ENCODE data around the gene ISL2. TPM values are rescaled to one million over a fixed set of nuclear protein-coding genes. Genes with fewer than 3 reads are reported as not detected.

Gene ISL2
- total and polyA plus RNA-seq, 3 donors from 2014 or later: 0.88 to 4.2 (median 3.5) TPM

DNA sequence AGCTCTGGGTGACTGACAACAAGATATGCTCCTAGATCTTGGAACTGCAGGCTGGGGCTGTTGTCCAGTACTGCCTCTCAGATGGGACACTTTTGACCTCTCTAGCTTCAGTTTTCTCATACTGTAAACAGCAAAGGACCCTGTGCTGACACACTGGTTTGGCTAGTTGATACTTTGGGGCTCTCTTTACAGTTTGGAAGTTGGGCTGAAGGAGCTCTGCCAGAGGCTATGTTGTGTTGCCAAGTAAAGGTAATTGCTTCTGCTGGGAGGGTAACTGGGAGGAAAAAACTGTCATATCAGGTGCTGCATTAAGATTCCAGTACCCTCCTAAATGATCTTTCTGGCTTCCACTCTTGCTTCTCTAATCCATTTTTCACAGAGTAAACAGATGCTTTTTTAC, 54.0 kb downstream of the ISL2 start:
- H3K4me3 ChIP-seq: no peak overlapping the region
- TF ChIP-seq POLR2A (IDR thresholded peaks at IDR 0.05): no peak
- TF ChIP-seq, protein P1, sequence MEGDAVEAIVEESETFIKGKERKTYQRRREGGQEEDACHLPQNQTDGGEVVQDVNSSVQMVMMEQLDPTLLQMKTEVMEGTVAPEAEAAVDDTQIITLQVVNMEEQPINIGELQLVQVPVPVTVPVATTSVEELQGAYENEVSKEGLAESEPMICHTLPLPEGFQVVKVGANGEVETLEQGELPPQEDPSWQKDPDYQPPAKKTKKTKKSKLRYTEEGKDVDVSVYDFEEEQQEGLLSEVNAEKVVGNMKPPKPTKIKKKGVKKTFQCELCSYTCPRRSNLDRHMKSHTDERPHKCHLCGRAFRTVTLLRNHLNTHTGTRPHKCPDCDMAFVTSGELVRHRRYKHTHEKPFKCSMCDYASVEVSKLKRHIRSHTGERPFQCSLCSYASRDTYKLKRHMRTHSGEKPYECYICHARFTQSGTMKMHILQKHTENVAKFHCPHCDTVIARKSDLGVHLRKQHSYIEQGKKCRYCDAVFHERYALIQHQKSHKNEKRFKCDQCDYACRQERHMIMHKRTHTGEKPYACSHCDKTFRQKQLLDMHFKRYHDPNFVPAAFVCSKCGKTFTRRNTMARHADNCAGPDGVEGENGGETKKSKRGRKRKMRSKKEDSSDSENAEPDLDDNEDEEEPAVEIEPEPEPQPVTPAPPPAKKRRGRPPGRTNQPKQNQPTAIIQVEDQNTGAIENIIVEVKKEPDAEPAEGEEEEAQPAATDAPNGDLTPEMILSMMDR (IDR thresholded peaks at IDR 0.05): no peak
- DNase-seq: no peak
- intact Hi-C loops (cut with DNase I; ENCODE audit: low total_unique reads): no loop called here
- no peaks in the 10 kb centered on the region for H3K9me3 ChIP-seq
- H3K27me3 ChIP-seq: no peaks in the 10 kb centered on the region
- no peaks in the 10 kb centered on the region for H3K36me3 ChIP-seq (ENCODE audit: low read depth, missing control alignments)
- no peaks in the 10 kb centered on the region for H3K4me1 ChIP-seq
- H3K27ac ChIP-seq: no peak overlapping the region

DNA sequence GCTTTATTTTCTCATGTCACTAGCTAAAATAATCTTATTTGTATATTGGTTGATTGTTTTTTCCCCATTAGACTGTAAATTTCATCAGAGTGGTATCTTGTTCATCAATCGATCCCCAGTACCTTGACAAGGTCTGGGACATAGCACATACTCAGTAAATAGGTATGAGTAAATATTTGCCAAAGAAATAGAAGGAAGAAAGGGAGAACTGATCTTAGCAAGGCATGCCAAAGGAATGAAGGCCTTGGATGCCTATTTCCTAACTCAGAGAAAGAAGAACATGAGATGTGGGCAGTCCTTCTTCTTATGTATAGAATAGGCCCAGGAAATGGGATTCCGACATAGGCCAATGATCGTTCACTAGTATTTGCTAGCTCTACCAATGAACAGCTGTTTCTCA, 54.7 kb downstream of the ISL2 start:
- no peaks in the 10 kb centered on the region for H3K27me3 ChIP-seq

DNA sequence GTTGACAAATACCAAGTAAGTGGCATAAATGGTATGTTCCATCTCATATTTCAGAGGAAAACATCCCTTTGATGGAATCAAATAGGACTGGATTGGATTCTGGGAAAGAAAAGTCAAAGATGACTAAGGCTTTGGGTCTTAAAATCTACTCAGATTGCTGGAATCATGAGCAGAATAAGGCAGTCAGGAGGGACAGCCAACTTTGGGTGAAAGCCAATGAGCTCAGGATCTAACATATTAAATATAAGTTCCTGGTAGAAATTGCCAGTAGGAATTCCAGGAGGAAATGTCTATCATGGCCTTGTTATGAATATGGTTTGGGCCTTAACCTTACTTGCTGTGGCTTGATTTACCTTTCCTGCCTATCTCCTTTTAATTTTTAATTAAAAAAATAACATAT, 55.3 kb downstream of the ISL2 start:
- Histone ChIP-seq H3K27ac (no peak overlapping the region), H3K36me3 (ENCODE audit: low read depth, missing control alignments) (no peaks in the 10 kb centered on the region), H3K9me3 (no peaks in the 10 kb centered on the region), H3K4me3 (no peak overlapping the region), H3K27me3 (no peaks in the 10 kb centered on the region), H3K4me1 (no peaks in the 10 kb centered on the region)
- intact Hi-C loops (cut with DNase I; ENCODE audit: low total_unique reads): no loop called here
- DNase-seq: no peak
- TF ChIP-seq, protein P1 (IDR thresholded peaks at IDR 0.05): no peak
- TF ChIP-seq POLR2A (IDR thresholded peaks at IDR 0.05): no peak

More for the DNA sequence above, 54.7 kb downstream of the ISL2 start:
- Histone ChIP-seq H3K36me3 (ENCODE audit: low read depth, missing control alignments) (no peaks in the 10 kb centered on the region), H3K4me1 (no peaks in the 10 kb centered on the region), H3K4me3 (no peak overlapping the region), H3K27ac (no peak overlapping the region), H3K9me3 (no peaks in the 10 kb centered on the region)
- intact Hi-C loops (cut with DNase I; ENCODE audit: low total_unique reads): no loop called here
- no peak for DNase-seq
- TF ChIP-seq POLR2A (IDR thresholded peaks at IDR 0.05): no peak
- TF ChIP-seq, protein P1 (IDR thresholded peaks at IDR 0.05): no peak
- WGBS, 2 donors: 95 to 97% methylated on average over 3 of the region's 3 CpGs

Other genes starting within 250 kb of the ISL2 start
- gene ETFA, start 25.3 kb upstream of the ISL2 start, total RNA-seq: 10 to 100 TPM; 58.3 to 72.7 TPM
- gene ETFA, start 25.3 kb upstream of the ISL2 start, polyA plus RNA-seq (ENCODE audit: insufficient read depth, low read depth, low replicate concordance): 72.1 TPM

Measured in testis (tissue), 3 donors.